Parathyroid adenoma (tissue), 2 donors: ENCODE measurements around the gene HIGD1B.
"Not testable (repeated sequence)": the region's sequence is repeated elsewhere in the genome, so short reads cannot be mapped to it uniquely, and the experiment has no call there.

Experiments
- H2AFZ ChIP-seq: fragments of 300-600 bp; sonication (generic); one replicate; pipeline ENCODE4 v1.7.0; 2017; ENCODE audit warnings: antibody characterized with exemption, mild to moderate bottlenecking
- H3K27ac ChIP-seq: fragments of 300-600 bp; sonication (generic); one replicate; pipeline ENCODE4 v1.7.0; 2017
- H3K27me3 ChIP-seq: fragments of 300-600 bp; sonication (generic); one replicate; pipeline ENCODE4 v1.7.0; 2017; ENCODE audit warnings: low read length; ENCODE audit not compliant: control insufficient read depth, insufficient read depth
- H3K36me3 ChIP-seq: fragments of 300-600 bp; sonication (generic); one replicate; pipeline ENCODE4 v1.7.0; 2017; ENCODE audit warnings: low read length; ENCODE audit not compliant: control insufficient read depth, insufficient read depth
- H3K4me1 ChIP-seq: fragments of 300-600 bp; sonication (generic); one replicate; pipeline ENCODE4 v1.7.0; 2017; ENCODE audit warnings: control low read depth
- H3K4me2 ChIP-seq: fragments of 300-600 bp; sonication (generic); one replicate; pipeline ENCODE4 v1.7.0; 2017; ENCODE audit warnings: low read length
- H3K4me3 ChIP-seq: fragments of 300-600 bp; sonication (generic); one replicate; pipeline ENCODE4 v1.7.0; 2017; ENCODE audit warnings: low read depth, low read length
- H3K79me2 ChIP-seq: fragments of 300-600 bp; sonication (generic); one replicate; pipeline ENCODE4 v1.7.0; 2017; ENCODE audit warnings: control low read depth
- H3K9ac ChIP-seq: fragments of 300-600 bp; sonication (generic); one replicate; pipeline ENCODE4 v1.7.0; 2017; ENCODE audit warnings: mild to moderate bottlenecking
- H3K9me3 ChIP-seq: fragments of 300-600 bp; sonication (generic); one replicate; pipeline ENCODE4 v1.7.0; 2017; ENCODE audit warnings: low read length; ENCODE audit not compliant: control insufficient read depth
- TF ChIP-seq, protein P1 (sequence below): fragments of 300-600 bp; sonication (generic); IDR thresholded peaks from one replicate; pipeline ENCODE4 v1.7.0; 2017; ENCODE audit warnings: antibody characterized with exemption, mild to moderate bottlenecking
- donor health status: primary hyperparathyroidism.

The HIGD1B gene

DNA sequence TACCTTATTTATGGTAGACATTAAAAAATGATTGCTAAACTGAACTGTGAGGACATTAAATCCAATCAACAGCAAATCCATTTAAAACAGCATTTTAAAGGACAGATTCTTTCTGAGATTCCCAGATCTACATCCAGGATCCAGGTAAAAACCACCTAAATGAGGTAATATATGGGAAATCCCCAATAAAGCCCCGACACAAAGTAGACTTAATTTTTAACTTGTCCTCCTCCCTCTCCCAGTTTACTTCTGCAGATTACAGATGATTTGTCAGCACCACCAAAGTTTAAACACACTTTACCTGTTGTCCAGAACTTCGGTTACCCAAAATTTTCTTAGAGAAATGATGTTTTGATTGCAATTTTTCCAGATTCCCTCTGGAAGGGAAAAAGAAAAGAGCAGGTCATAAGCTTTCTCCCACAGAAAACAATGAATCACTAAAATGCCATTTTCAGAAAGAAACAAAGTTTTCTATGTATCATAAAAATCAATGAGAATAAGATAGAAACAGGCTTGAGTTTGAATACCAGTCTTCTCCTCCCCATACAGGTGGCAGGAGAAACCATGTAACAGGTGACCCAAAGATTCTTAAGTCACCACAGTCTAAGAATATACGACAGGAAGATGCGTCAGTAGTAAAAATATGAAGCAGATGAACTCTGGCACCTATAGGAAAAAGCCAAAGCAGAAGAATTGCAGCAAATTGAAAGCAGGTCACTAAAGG lies 40.4 kb upstream of the HIGD1B start:
- H2AFZ ChIP-seq: no peak overlapping the region
- TF ChIP-seq, protein P1, sequence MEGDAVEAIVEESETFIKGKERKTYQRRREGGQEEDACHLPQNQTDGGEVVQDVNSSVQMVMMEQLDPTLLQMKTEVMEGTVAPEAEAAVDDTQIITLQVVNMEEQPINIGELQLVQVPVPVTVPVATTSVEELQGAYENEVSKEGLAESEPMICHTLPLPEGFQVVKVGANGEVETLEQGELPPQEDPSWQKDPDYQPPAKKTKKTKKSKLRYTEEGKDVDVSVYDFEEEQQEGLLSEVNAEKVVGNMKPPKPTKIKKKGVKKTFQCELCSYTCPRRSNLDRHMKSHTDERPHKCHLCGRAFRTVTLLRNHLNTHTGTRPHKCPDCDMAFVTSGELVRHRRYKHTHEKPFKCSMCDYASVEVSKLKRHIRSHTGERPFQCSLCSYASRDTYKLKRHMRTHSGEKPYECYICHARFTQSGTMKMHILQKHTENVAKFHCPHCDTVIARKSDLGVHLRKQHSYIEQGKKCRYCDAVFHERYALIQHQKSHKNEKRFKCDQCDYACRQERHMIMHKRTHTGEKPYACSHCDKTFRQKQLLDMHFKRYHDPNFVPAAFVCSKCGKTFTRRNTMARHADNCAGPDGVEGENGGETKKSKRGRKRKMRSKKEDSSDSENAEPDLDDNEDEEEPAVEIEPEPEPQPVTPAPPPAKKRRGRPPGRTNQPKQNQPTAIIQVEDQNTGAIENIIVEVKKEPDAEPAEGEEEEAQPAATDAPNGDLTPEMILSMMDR: no peak
- H3K27me3 ChIP-seq: no peaks in the 10 kb centered on the region
- no peak overlapping the region for H3K27ac ChIP-seq
- H3K4me2 ChIP-seq: no peak overlapping the region
- no peak overlapping the region for H3K9ac ChIP-seq
- no peaks in the 10 kb centered on the region for H3K36me3 ChIP-seq
- H3K9me3 ChIP-seq: no peaks in the 10 kb centered on the region
- no peaks in the 10 kb centered on the region for H3K79me2 ChIP-seq
- no peaks in the 10 kb centered on the region for H3K4me1 ChIP-seq
- no peak overlapping the region for H3K4me3 ChIP-seq

DNA sequence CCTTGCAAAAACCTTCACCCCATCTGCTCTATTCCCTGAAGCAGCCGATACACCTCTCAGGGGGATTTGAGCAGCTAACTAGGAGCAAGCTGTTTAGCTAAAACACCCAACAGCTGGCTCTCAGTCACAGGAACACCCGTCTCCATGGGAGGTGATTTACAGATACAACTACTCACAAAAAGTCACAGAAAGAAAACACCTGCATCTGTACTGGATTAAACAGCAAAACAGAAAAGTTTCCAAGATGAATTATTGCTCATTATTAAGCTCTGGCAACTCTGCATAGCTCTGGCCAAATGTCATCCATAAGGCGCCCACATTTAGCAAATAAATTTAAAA lies 39.9 kb upstream of the HIGD1B start:
- Histone ChIP-seq H3K4me2 (no peak overlapping the region), H3K27me3 (no peaks in the 10 kb centered on the region), H3K4me1 (no peaks in the 10 kb centered on the region), H3K9me3 (no peaks in the 10 kb centered on the region), H3K4me3 (no peak overlapping the region), H3K36me3 (no peaks in the 10 kb centered on the region), H3K27ac (no peak overlapping the region), H3K79me2 (no peaks in the 10 kb centered on the region), H2AFZ (no peak overlapping the region), H3K9ac (no peak overlapping the region)
- TF ChIP-seq, protein P1: no peak

DNA sequence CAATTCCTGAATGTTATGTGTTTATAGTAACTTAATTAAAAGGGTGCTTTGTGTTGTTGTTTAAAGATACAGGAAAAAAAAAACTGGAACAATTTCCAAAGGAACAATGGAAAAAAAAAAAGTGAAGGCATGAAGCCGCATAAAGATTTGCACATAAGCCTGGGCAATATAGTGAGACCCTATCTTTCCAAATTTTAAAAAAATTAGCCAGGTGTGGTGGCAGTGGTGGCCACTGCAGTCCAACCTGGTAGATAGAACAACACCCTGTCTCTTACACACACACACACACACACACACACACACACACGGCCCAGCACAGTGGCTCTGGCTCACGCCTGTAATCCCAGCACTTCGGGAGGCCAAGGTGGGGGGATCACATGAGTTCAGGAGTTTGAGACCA lies 39.5 kb upstream of the HIGD1B start:
- H3K4me2 ChIP-seq: no peak overlapping the region
- no peaks in the 10 kb centered on the region for H3K9me3 ChIP-seq
- no peak overlapping the region for H3K27ac ChIP-seq
- no peaks in the 10 kb centered on the region for H3K36me3 ChIP-seq
- TF ChIP-seq, protein P1: no peak
- H3K79me2 ChIP-seq: no peaks in the 10 kb centered on the region
- no peak overlapping the region for H2AFZ ChIP-seq
- no peak overlapping the region for H3K4me3 ChIP-seq
- no peaks in the 10 kb centered on the region for H3K27me3 ChIP-seq
- H3K9ac ChIP-seq: no peak overlapping the region
- no peaks in the 10 kb centered on the region for H3K4me1 ChIP-seq

- H3K27ac ChIP-seq, H3K9ac ChIP-seq, H2AFZ ChIP-seq, H3K4me1 ChIP-seq, H3K79me2 ChIP-seq, H3K4me2 ChIP-seq, H3K36me3 ChIP-seq, H3K9me3 ChIP-seq, H3K4me3 ChIP-seq, H3K27me3 ChIP-seq: not testable (repeated sequence)
Observed at GRCh38 chr17:44808656-44809388, 38.9 kb upstream of the HIGD1B start.

DNA sequence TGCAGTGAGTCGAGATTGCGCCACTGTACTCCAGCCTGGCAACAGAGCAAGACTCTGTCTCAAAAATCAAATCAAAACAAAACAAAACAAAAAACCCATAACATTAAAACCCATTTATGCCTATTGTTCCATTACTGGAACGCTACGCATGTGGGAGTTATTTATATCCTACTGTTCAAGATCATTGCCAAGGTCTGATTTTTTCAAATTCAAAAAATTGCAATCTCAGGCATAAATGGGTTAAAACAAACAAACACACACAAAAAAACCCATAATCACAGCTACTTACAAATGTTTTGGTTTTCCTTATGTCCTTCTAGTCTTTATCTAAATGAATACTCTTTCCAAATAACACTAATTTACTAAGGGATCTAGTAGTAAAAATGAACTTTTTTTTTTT lies 35.4 kb upstream of the HIGD1B start:
- Histone ChIP-seq H3K27ac (no peak overlapping the region), H3K4me1 (no peaks in the 10 kb centered on the region), H3K27me3 (no peaks in the 10 kb centered on the region), H2AFZ (no peak overlapping the region), H3K79me2 (no peaks in the 10 kb centered on the region), H3K4me3 (no peak overlapping the region), H3K4me2 (no peak overlapping the region), H3K9me3 (no peaks in the 10 kb centered on the region), H3K9ac (no peak overlapping the region), H3K36me3 (no peaks in the 10 kb centered on the region)
- TF ChIP-seq, protein P1: no peak

- not testable (repeated sequence) for H3K4me3 ChIP-seq, H3K4me1 ChIP-seq, H3K4me2 ChIP-seq, H3K79me2 ChIP-seq, H3K27me3 ChIP-seq, H3K9ac ChIP-seq, H2AFZ ChIP-seq, H3K36me3 ChIP-seq, H3K27ac ChIP-seq, H3K9me3 ChIP-seq
Observed at GRCh38 chr17:44818508-44818907, 29.2 kb upstream of the HIGD1B start.
